Mesenchymal stem cell (in vitro differentiated cells and primary cell): ENCODE data around the gene IP6K3.
A peak's percentile ranks its signal among the peaks of the same experiment; 100 is the strongest.

Experiments used
- DNase-seq: peaks from one replicate; pipeline ENCODE4 v3.0.0-alpha.2; 2013
- H2AFZ ChIP-seq: one replicate; pipeline ENCODE4 v1.6.1; 2013; ENCODE audit warnings: low read depth, mild to moderate bottlenecking, control low read depth, inconsistent platforms, low read length, moderate library complexity
- H2AK5ac ChIP-seq: 2 replicates; pipeline ENCODE4 v1.6.1; 2013; ENCODE audit warnings: low read length, moderate library complexity, mild to moderate bottlenecking, inconsistent platforms; ENCODE audit not compliant: severe bottlenecking
- H2BK120ac ChIP-seq: one replicate; pipeline ENCODE4 v1.6.1; 2013; ENCODE audit warnings: low read depth, mild to moderate bottlenecking, inconsistent platforms, low read length, moderate library complexity
- H2BK12ac ChIP-seq, 2 experiments: one replicate each; pipeline ENCODE4 v1.6.1; 2013; ENCODE audit warnings: inconsistent platforms in 2 of 2, low read length in 2 of 2, mild to moderate bottlenecking in 2 of 2, moderate library complexity in 2 of 2, control low read depth in 1 of 2
- H2BK15ac ChIP-seq: one replicate; pipeline ENCODE4 v1.6.1; 2013; ENCODE audit warnings: mild to moderate bottlenecking, low read depth, inconsistent platforms; ENCODE audit not compliant: poor library complexity, severe bottlenecking
- H2BK5ac ChIP-seq: 2 replicates; pipeline ENCODE4 v1.6.1; 2013; ENCODE audit warnings: low read depth, mild to moderate bottlenecking, low read length, control low read depth, inconsistent platforms; ENCODE audit not compliant: poor library complexity, severe bottlenecking
- H3K14ac ChIP-seq, 2 experiments: one replicate each; pipeline ENCODE4 v1.6.1; 2013; ENCODE audit warnings: inconsistent platforms in 2 of 2, low read length in 2 of 2, control low read depth in 1 of 2, mild to moderate bottlenecking in 1 of 2, moderate library complexity in 1 of 2
- H3K18ac ChIP-seq, 2 experiments: one replicate each; pipeline ENCODE4 v1.6.1; 2013; ENCODE audit warnings: inconsistent platforms in 2 of 2, low read length in 2 of 2, control low read depth in 1 of 2, low read depth in 1 of 2, mild to moderate bottlenecking in 1 of 2
- H3K23ac ChIP-seq, 2 experiments: one replicate each; pipeline ENCODE4 v1.6.1; 2013; ENCODE audit warnings: inconsistent platforms in 2 of 2, low read length in 2 of 2, mild to moderate bottlenecking in 2 of 2, moderate library complexity in 2 of 2, control low read depth in 1 of 2
- H3K27ac ChIP-seq: 2 replicates; pipeline ENCODE4 v1.5.1; 2013; ENCODE audit warnings: mild to moderate bottlenecking, moderate library complexity, low read length, control low read depth, inconsistent platforms; ENCODE audit not compliant: poor library complexity, severe bottlenecking
- H3K27me3 ChIP-seq, 2 experiments: 2 replicates each; pipeline versions ENCODE4 v1.6.1 to v1.7.0; 2013; ENCODE audit warnings: low read length in 2 of 2, mild to moderate bottlenecking in 2 of 2, moderate library complexity in 2 of 2, control low read depth in 1 of 2, inconsistent platforms in 1 of 2; ENCODE audit not compliant: control insufficient read depth in 1 of 2, insufficient read depth in 1 of 2
- H3K36me3 ChIP-seq, 2 experiments: 2 replicates each; pipeline versions ENCODE4 v1.6.1 to v1.7.0; 2013; ENCODE audit warnings: low read length in 2 of 2, control low read depth in 1 of 2, inconsistent platforms in 1 of 2, low read depth in 1 of 2, mild to moderate bottlenecking in 1 of 2; ENCODE audit not compliant: insufficient read depth in 2 of 2, control insufficient read depth in 1 of 2
- H3K4ac ChIP-seq, 2 experiments: one replicate each; pipeline ENCODE4 v1.6.1; 2013; ENCODE audit warnings: inconsistent platforms in 2 of 2, low read length in 2 of 2, mild to moderate bottlenecking in 2 of 2, moderate library complexity in 2 of 2, control low read depth in 1 of 2, low read depth in 1 of 2
- H3K4me1 ChIP-seq: 2 replicates; pipeline ENCODE4 v1.6.1; 2013; ENCODE audit warnings: low read depth, low read length, control low read depth; ENCODE audit not compliant: control insufficient read depth, insufficient read depth
- H3K4me2 ChIP-seq: 2 replicates; pipeline ENCODE4 v1.6.1; 2013; ENCODE audit warnings: low read length, mild to moderate bottlenecking, inconsistent platforms; ENCODE audit not compliant: poor library complexity, severe bottlenecking
- H3K4me3 ChIP-seq, 2 experiments: 2 replicates each; pipeline versions ENCODE4 v1.5.1 to v1.7.0; 2013; ENCODE audit warnings: low read length in 2 of 2, mild to moderate bottlenecking in 2 of 2, control low read depth in 1 of 2, low read depth in 1 of 2; ENCODE audit not compliant: insufficient read depth in 1 of 2
- H3K79me1 ChIP-seq: replicated peaks from 2 replicates; pipeline ENCODE4 v1.6.1; 2013; ENCODE audit warnings: mild to moderate bottlenecking, control low read depth, low read length, inconsistent platforms; ENCODE audit not compliant: poor library complexity, severe bottlenecking
- H3K9ac ChIP-seq: 2 replicates; pipeline ENCODE4 v1.7.0; 2013; ENCODE audit warnings: mild to moderate bottlenecking, low read length, moderate library complexity
- H3K9me3 ChIP-seq: 2 replicates; pipeline ENCODE4 v1.7.0; 2013; ENCODE audit warnings: mild to moderate bottlenecking, low read length; ENCODE audit not compliant: control insufficient read depth
- H4K8ac ChIP-seq: one replicate; pipeline ENCODE4 v1.6.1; 2013; ENCODE audit warnings: inconsistent platforms, mild to moderate bottlenecking, low read length, moderate library complexity
- H4K91ac ChIP-seq: one replicate; pipeline ENCODE4 v1.6.1; 2013; ENCODE audit warnings: mild to moderate bottlenecking, low read length, inconsistent platforms
- WGBS: methylation state at CpG from one replicate; pipeline ENCODE4 v1.1.7; 2013; ENCODE audit warnings: mixed read lengths; 5-methylcytosine and 5-hydroxymethylcytosine counted together

IP6K3 gene

DNA sequence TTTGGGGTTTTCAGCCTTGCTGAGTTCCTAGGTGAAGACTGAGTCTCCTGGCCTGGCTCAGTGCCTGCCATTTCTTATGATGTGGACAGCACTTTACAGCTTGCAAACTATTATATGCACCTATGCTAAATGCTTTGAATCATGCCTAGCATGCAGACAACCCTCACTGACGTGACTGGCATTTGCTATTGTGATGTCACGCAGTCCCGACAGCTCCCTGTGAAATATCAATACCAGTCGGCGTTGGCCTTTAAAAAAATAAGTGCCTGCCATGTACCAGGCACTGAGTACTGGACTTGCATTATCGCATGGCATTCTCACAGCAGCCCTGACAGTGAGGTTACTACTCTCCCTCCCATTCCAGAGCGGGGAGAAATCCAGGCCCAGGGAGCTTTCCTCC is 70.7 kb downstream of the IP6K3 start:
- Histone ChIP-seq H2BK12ac (no peak overlapping the region), H2AK5ac (no peak overlapping the region), H3K27me3 (no peaks in the 10 kb centered on the region), H4K8ac (no peak overlapping the region), H2BK5ac (no peak overlapping the region), H3K4ac (no peak overlapping the region), H3K18ac (no peak overlapping the region), H3K4me1 (peaks cover 23% of the 10 kb centered on the region), H3K27ac (no peak overlapping the region), H3K4me2 (no peak overlapping the region), H3K79me1 (peaks cover 4% of the 10 kb centered on the region), H2BK15ac (no peak overlapping the region), H4K91ac (no peak overlapping the region), H3K14ac (no peak overlapping the region), H3K9me3 (no peaks in the 10 kb centered on the region), H3K36me3 (peaks cover 76 to 87% of the 10 kb centered on the region in 2 experiments), H3K23ac (no peak overlapping the region), H2AFZ (no peak overlapping the region), H2BK120ac (no peak overlapping the region), H3K4me3 (no peak overlapping the region), H3K9ac (peak overlapping the region; percentile 64)
- DNase-seq, result no peak
- WGBS, result 92% methylated on average over 7 of the region's 7 CpGs

DNA sequence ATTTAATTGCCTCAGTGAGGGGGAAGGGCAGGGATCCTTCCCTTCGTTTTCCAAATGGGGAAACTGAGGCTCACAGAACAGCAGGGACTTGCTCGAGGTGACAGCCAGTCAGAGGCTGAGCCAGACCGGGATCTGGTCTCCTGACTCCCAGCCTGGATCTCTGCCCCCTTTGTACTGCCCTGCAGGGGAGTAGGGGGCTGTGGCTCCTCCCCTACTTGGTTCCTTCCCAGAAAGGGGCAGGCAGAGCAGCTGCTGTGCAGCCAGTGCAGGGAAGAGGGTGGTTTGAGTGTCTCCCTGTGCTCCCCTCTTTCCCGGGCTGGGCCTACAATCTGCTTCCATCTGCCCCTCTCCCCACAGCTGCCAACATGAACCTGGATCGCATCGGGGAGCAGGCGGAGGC is 72.9 kb downstream of the IP6K3 start:
- H3K36me3 ChIP-seq, result peaks cover 79 to 89% of the 10 kb centered on the region in 2 experiments
- H3K14ac ChIP-seq, result no peak overlapping the region
- no peak for DNase-seq
- peaks cover 4% of the 10 kb centered on the region for H3K79me1 ChIP-seq
- H2BK15ac ChIP-seq, result no peak overlapping the region
- H3K18ac ChIP-seq, result peak overlapping the region in 1 of 2 experiments; percentile 70
- H3K4me1 ChIP-seq, result peaks cover 25% of the 10 kb centered on the region
- H2BK12ac ChIP-seq, result peak overlapping the region in 1 of 2 experiments; percentile 4
- no peak overlapping the region for H4K91ac ChIP-seq
- no peak overlapping the region for H4K8ac ChIP-seq
- H3K4me2 ChIP-seq, result no peak overlapping the region
- H2BK5ac ChIP-seq, result no peak overlapping the region
- no peak overlapping the region for H3K23ac ChIP-seq
- WGBS, result 78% methylated on average over 3 of the region's 7 CpGs
- H2BK120ac ChIP-seq, result no peak overlapping the region
- no peak overlapping the region for H2AFZ ChIP-seq
- H3K9ac ChIP-seq, result peak overlapping the region; percentile 38
- H3K9me3 ChIP-seq, result no peaks in the 10 kb centered on the region
- no peak overlapping the region for H3K4ac ChIP-seq
- H3K27me3 ChIP-seq, result no peaks in the 10 kb centered on the region
- peak overlapping the region in 1 of 2 experiments; percentile 18 for H3K4me3 ChIP-seq
- H2AK5ac ChIP-seq, result peak overlapping the region; percentile 33
- no peak overlapping the region for H3K27ac ChIP-seq

DNA sequence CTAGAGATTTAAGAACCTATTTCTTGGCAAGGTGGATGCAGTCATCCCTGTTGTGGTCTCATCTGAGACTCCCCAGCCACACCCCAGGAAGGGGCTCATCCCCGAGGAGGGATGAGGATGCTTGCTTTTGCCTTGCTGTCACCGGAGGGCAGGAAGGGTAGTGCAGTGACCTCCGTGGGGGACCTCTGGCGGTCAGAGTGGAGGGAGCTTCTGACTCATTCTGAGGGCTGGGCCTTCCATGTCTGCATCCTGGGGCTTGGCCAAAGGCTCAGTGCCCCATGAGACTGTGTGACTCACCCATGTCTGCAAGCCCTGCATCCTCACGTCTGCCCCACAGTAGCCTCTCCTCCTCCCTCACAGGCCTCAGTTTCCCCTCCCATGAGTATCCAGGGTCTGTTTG is 73.9 kb downstream of the IP6K3 start:
- Histone ChIP-seq H2AK5ac (peak overlapping the region; percentile 67), H3K23ac (no peak overlapping the region), H2AFZ (no peak overlapping the region), H3K9ac (no peak overlapping the region), H2BK120ac (no peak overlapping the region), H3K14ac (peak overlapping the region in 1 of 2 experiments; percentile 38), H3K4me2 (no peak overlapping the region), H3K4ac (no peak overlapping the region), H3K79me1 (peaks cover 2% of the 10 kb centered on the region), H3K36me3 (peaks cover 79 to 91% of the 10 kb centered on the region in 2 experiments), H3K9me3 (no peaks in the 10 kb centered on the region), H3K18ac (peak overlapping the region in 1 of 2 experiments; percentile 54), H2BK5ac (no peak overlapping the region), H4K8ac (peak overlapping the region; percentile 58), H3K27me3 (no peaks in the 10 kb centered on the region), H2BK15ac (no peak overlapping the region), H3K4me1 (peaks cover 21% of the 10 kb centered on the region), H2BK12ac (no peak overlapping the region), H3K4me3 (no peak overlapping the region), H4K91ac (no peak overlapping the region), H3K27ac (no peak overlapping the region)
- peak; percentile 92 for DNase-seq
- 8% methylated on average over 4 of the region's 5 CpGs for WGBS

- H3K18ac ChIP-seq, result no peak overlapping the region
- H3K23ac ChIP-seq, result no peak overlapping the region
- H3K27ac ChIP-seq, result no peak overlapping the region
- H2AFZ ChIP-seq, result no peak overlapping the region
- peak overlapping the region in 1 of 2 experiments; percentile 13 for H3K14ac ChIP-seq
- H2AK5ac ChIP-seq, result no peak overlapping the region
- peaks cover 2% of the 10 kb centered on the region for H3K79me1 ChIP-seq
- WGBS, result 98% methylated on average over 3 of the region's 3 CpGs
- H3K36me3 ChIP-seq, result peaks cover 81 to 91% of the 10 kb centered on the region in 2 experiments
- H3K9me3 ChIP-seq, result no peaks in the 10 kb centered on the region
- peaks cover 20% of the 10 kb centered on the region for H3K4me1 ChIP-seq
- H3K9ac ChIP-seq, result peak overlapping the region; percentile 15
- H4K91ac ChIP-seq, result peak overlapping the region; percentile 43
- no peak overlapping the region for H3K4me3 ChIP-seq
- DNase-seq, result no peak
- H4K8ac ChIP-seq, result no peak overlapping the region
- H3K27me3 ChIP-seq, result no peaks in the 10 kb centered on the region
- H2BK120ac ChIP-seq, result no peak overlapping the region
- H2BK12ac ChIP-seq, result peak overlapping the region in 1 of 2 experiments; percentile 7
- H3K4ac ChIP-seq, result no peak overlapping the region
- H3K4me2 ChIP-seq, result no peak overlapping the region
- H2BK15ac ChIP-seq, result no peak overlapping the region
- no peak overlapping the region for H2BK5ac ChIP-seq
Measured at GRCh38 chr6:33671744-33672072, 75.0 kb downstream of the IP6K3 start.
